Myocyte (in vitro differentiated cells): ENCODE data around the gene ZBBX. TPM values are rescaled to one million over a fixed set of nuclear protein-coding genes. Genes with fewer than 3 reads are reported as not detected.

Experiments
- total RNA-seq: library from RNA; depleted of rRNA; stranded (reverse); fragments of >200 nt; gene quantifications from 2 replicates; pipeline ENCODE4 v1.2.3, GENCODE V29; 2014

Gene ZBBX
- total RNA-seq, 1 donor from 2014 or later: not detected

Other genes starting within 250 kb of the ZBBX start
- not detected in 2 replicates for gene SERPINI2, start 93.7 kb upstream of the ZBBX start, total RNA-seq